Breast epithelium (tissue), 4 donors: ENCODE data around the gene RRP8. TPM values are rescaled to one million over a fixed set of nuclear protein-coding genes. Genes with fewer than 3 reads are reported as not detected.

Source experiments
- DNase-seq, 2 donors: peaks; one replicate each; pipeline ENCODE4 v3.0.0-alpha.2; 2019; ENCODE audit warnings: low spot score in 2 of 2
- H3K27ac ChIP-seq, 2 donors: fragments of 200-600 bp; sonication (generic) in 1 of 2; one replicate each; pipeline ENCODE4 v1.5.1; 2016 to 2019; ENCODE audit warnings: mild to moderate bottlenecking in 1 of 2
- H3K27me3 ChIP-seq, 2 donors: fragments of 200-600 bp; sonication (generic) in 1 of 2; one replicate each; pipeline versions ENCODE4 v1.5.1 to v1.6.0; 2017 to 2019; ENCODE audit warnings: control low read depth in 1 of 2, mild to moderate bottlenecking in 1 of 2
- H3K36me3 ChIP-seq: fragments of 200-600 bp; one replicate; pipeline ENCODE4 v1.5.1; 2019
- H3K4me1 ChIP-seq, 2 donors: fragments of 200-600 bp; sonication (generic); one replicate each; pipeline ENCODE4 v1.5.1; 2016 to 2019; ENCODE audit warnings: control low read depth in 1 of 2
- H3K4me3 ChIP-seq, 3 donors: fragments of 200-600 bp; sonication (generic); 1 replicate in 2 of 3; 2 replicates in 1 of 3; pipeline ENCODE4 v1.5.1; 2016 to 2019; ENCODE audit warnings: mild to moderate bottlenecking in 3 of 3, moderate library complexity in 2 of 3
- H3K9me3 ChIP-seq, 2 donors: fragments of 200-600 bp; sonication (generic) in 1 of 2; one replicate each; pipeline ENCODE4 v1.5.1; 2016 to 2019; ENCODE audit warnings: control low read depth in 1 of 2
- CTCF ChIP-seq, 3 donors: fragments of 450-650 bp; IDR thresholded peaks; one replicate each; pipeline ENCODE4 v1.5.1; 2016 to 2017; ENCODE audit warnings: antibody characterized with exemption in 3 of 3, mild to moderate bottlenecking in 3 of 3, moderate library complexity in 3 of 3
- POLR2A ChIP-seq: fragments of 450-650 bp; IDR thresholded peaks from one replicate; pipeline ENCODE4 v1.6.1; 2016; ENCODE audit warnings: antibody characterized with exemption, mild to moderate bottlenecking, moderate library complexity
- POLR2AphosphoS5 ChIP-seq, 3 donors: sonication (generic); formaldehyde crosslinking; IDR thresholded peaks; one replicate each; pipeline ENCODE4 v1.6.1; 2017; ENCODE audit warnings: antibody characterized with exemption in 3 of 3
- intact Hi-C: fragments of 100-400 bp; cut with DNase I; formaldehyde crosslinking; loops from one replicate; pipeline ENCODE4 v1.15.1; 2023; ENCODE audit warnings: low total_unique reads
- total RNA-seq, 3 donors: library from RNA; depleted of rRNA; stranded (reverse); fragments of >200 nt; gene quantifications; one replicate each; pipeline ENCODE4 v1.1.0, GENCODE V29; 2016

The RRP8 gene
- total RNA-seq, 3 donors from 2014 or later, result 8.8 to 22.2 (median 20.3) TPM

GRCh38 chr11:6572215-6572614 is 31.2 kb downstream of the RRP8 start:
- intact Hi-C loops, result no loop called here
- DNase-seq, result no peak
- H3K9me3 ChIP-seq, result no peaks in the 10 kb centered on the region
- no peak overlapping the region for H3K27ac ChIP-seq
- H3K36me3 ChIP-seq, result no peaks in the 10 kb centered on the region
- no peaks in the 10 kb centered on the region for H3K27me3 ChIP-seq
- H3K4me3 ChIP-seq, result no peak overlapping the region
- no peak for TF ChIP-seq CTCF (IDR thresholded peaks at IDR 0.05)
- peaks cover 0 to 1% of the 10 kb centered on the region in 2 donors for H3K4me1 ChIP-seq

- Histone ChIP-seq H3K27me3 (no peaks in the 10 kb centered on the region), H3K4me3 (no peak overlapping the region), H3K4me1 (no peaks in the 10 kb centered on the region), H3K9me3 (no peaks in the 10 kb centered on the region), H3K36me3 (no peaks in the 10 kb centered on the region), H3K27ac (no peak overlapping the region)
- intact Hi-C loops, result no loop called here
- TF ChIP-seq POLR2A (no peak), CTCF (IDR thresholded peaks at IDR 0.05) (no peak), POLR2AphosphoS5 (IDR thresholded peaks at IDR 0.05) (no peak)
- no peak for DNase-seq
These were observed 31.9 kb downstream of the RRP8 start for GRCh38 chr11:6571434-6572008.

GRCh38 chr11:6570691-6571427 is 32.6 kb downstream of the RRP8 start:
- TF ChIP-seq POLR2AphosphoS5 (IDR thresholded peaks at IDR 0.05) (no peak), POLR2A (no peak), CTCF (IDR thresholded peaks at IDR 0.05) (no peak)
- Histone ChIP-seq H3K27me3 (no peaks in the 10 kb centered on the region), H3K9me3 (no peaks in the 10 kb centered on the region), H3K4me3 (no peak overlapping the region), H3K36me3 (no peaks in the 10 kb centered on the region), H3K27ac (no peak overlapping the region), H3K4me1 (no peaks in the 10 kb centered on the region)
- no peak for DNase-seq
- intact Hi-C loops, result no loop called here

GRCh38 chr11:6569706-6570105 is 33.7 kb downstream of the RRP8 start:
- no peaks in the 10 kb centered on the region for H3K9me3 ChIP-seq
- no peak overlapping the region for H3K27ac ChIP-seq
- TF ChIP-seq CTCF (IDR thresholded peaks at IDR 0.05) (no peak), POLR2AphosphoS5 (IDR thresholded peaks at IDR 0.05) (no peak), POLR2A (no peak)
- no peaks in the 10 kb centered on the region for H3K4me1 ChIP-seq
- H3K36me3 ChIP-seq, result no peaks in the 10 kb centered on the region
- H3K4me3 ChIP-seq, result no peak overlapping the region
- intact Hi-C loops, result no loop called here
- no peak for DNase-seq
- H3K27me3 ChIP-seq, result no peaks in the 10 kb centered on the region

- Histone ChIP-seq H3K4me3 (no peak overlapping the region), H3K27me3 (no peaks in the 10 kb centered on the region), H3K4me1 (no peaks in the 10 kb centered on the region), H3K36me3 (no peaks in the 10 kb centered on the region), H3K27ac (no peak overlapping the region), H3K9me3 (no peaks in the 10 kb centered on the region)
- intact Hi-C loops, result no loop called here
- peak in 1 of 2 donors; percentile 69 for DNase-seq
- TF ChIP-seq POLR2AphosphoS5 (IDR thresholded peaks at IDR 0.05) (no peak), POLR2A (no peak), CTCF (IDR thresholded peaks at IDR 0.05) (no peak)
These were observed 35.1 kb downstream of the RRP8 start for GRCh38 chr11:6568191-6568918.
